ENCODE data around the gene ST6GALNAC5. TPM values are rescaled to one million over a fixed set of nuclear protein-coding genes. Genes with fewer than 3 reads are reported as not detected.
"Not testable (repeated sequence)": the region's sequence is repeated elsewhere in the genome, so short reads cannot be mapped to it uniquely, and the experiment has no call there.

Gene ST6GALNAC5
- total RNA-seq, 1 donor from 2014 or later: 0.96 TPM

- ATAC-seq: no peak
These were observed 72.0 kb downstream of the ST6GALNAC5 start for GRCh38 chr1:76939050-76939816.

- no peak for ATAC-seq
These were observed 72.5 kb downstream of the ST6GALNAC5 start for GRCh38 chr1:76939817-76940216.

- no peak for ATAC-seq
These were observed 73.5 kb downstream of the ST6GALNAC5 start for GRCh38 chr1:76940571-76941335.

- no peak for ATAC-seq
These were observed 75.3 kb downstream of the ST6GALNAC5 start for GRCh38 chr1:76942549-76942948.

- ATAC-seq: no peak
These were observed 77.7 kb downstream of the ST6GALNAC5 start for GRCh38 chr1:76944942-76945341.

GRCh38 chr1:76948846-76949245, 81.6 kb downstream of the ST6GALNAC5 start:
- no peak for ATAC-seq

GRCh38 chr1:76949503-76949902, 82.2 kb downstream of the ST6GALNAC5 start:
- no peak for ATAC-seq

- ATAC-seq: no peak
These were observed 83.0 kb downstream of the ST6GALNAC5 start for GRCh38 chr1:76950306-76950705.

GRCh38 chr1:76951153-76951552, 83.9 kb downstream of the ST6GALNAC5 start:
- ATAC-seq: no peak

- no peak for ATAC-seq
These were observed 88.4 kb downstream of the ST6GALNAC5 start for GRCh38 chr1:76955652-76956051.

GRCh38 chr1:76957961-76958360, 90.7 kb downstream of the ST6GALNAC5 start:
- ATAC-seq: no peak

- no peak for ATAC-seq
These were observed 91.5 kb downstream of the ST6GALNAC5 start for GRCh38 chr1:76958828-76959227.

- ATAC-seq: no peak
These were observed 92.3 kb downstream of the ST6GALNAC5 start for GRCh38 chr1:76959556-76959955.

- ATAC-seq: no peak
These were observed 94.0 kb downstream of the ST6GALNAC5 start for GRCh38 chr1:76961181-76961819.

- ATAC-seq: no peak
These were observed 94.5 kb downstream of the ST6GALNAC5 start for GRCh38 chr1:76961820-76962207.

GRCh38 chr1:76981267-76981666, 114.0 kb downstream of the ST6GALNAC5 start:
- ATAC-seq: not testable (repeated sequence)

- no peak for ATAC-seq
These were observed 122.7 kb downstream of the ST6GALNAC5 start for GRCh38 chr1:76989976-76990375.

- ATAC-seq: no peak
These were observed 125.8 kb downstream of the ST6GALNAC5 start for GRCh38 chr1:76993036-76993435.

GRCh38 chr1:76998582-76999223, 131.4 kb downstream of the ST6GALNAC5 start:
- ATAC-seq: peak; percentile 36

GRCh38 chr1:77007675-77008074, 140.4 kb downstream of the ST6GALNAC5 start:
- no peak for ATAC-seq

- ATAC-seq: no peak
These were observed 143.7 kb downstream of the ST6GALNAC5 start for GRCh38 chr1:77010937-77011336.

GRCh38 chr1:77012066-77012465, 144.8 kb downstream of the ST6GALNAC5 start:
- no peak for ATAC-seq
